HCT116 (cell line): Measurements from ENCODE around the gene TSLP. TPM values are rescaled to one million over a fixed set of nuclear protein-coding genes. Genes with fewer than 3 reads are reported as not detected.

Experiments
- ATAC-seq: fragments of 200-7000 bp; cut with Tn5 transposase; 2 replicates; pipeline ENCODE4 v1.9.1; 2020; ENCODE audit warnings: mild to moderate bottlenecking, moderate library complexity
- BruUV-seq: library from RNA; stranded (reverse); fragments of 400-500 nt; replicated peaks from 2 replicates; lab custom pipeline; 2021; lab: Mats Ljungman, UMichigan
- CTCF ChIA-PET: fragments of 300-600 bp; sonication (Branson Sonifier 250); formaldehyde crosslinking; loops from one replicate; lab custom pipeline; 2021; ENCODE audit warnings: antibody characterized with exemption; lab: Charles Lee
- POLR2A ChIA-PET: fragments of 300-600, 350-600 bp; sonication (Branson Sonifier 250); formaldehyde crosslinking; loops from one replicate; lab custom pipeline; 2021; ENCODE audit warnings: antibody characterized with exemption; lab: Charles Lee
- RAD21 ChIA-PET, 2 experiments: fragments of 300-600 bp; sonication (Branson Sonifier 250); formaldehyde crosslinking; loops; one replicate each; lab custom pipeline; 2023; ENCODE audit warnings: low total read pairs in 2 of 2; ENCODE audit not compliant: uncharacterized antibody in 2 of 2, unreplicated experiment in 2 of 2, low non-redundant PET in 1 of 2; lab: Charles Lee
- DNase-seq: peaks from one replicate; pipeline ENCODE4 v3.0.0-alpha.2; 2010; ENCODE audit warnings: low read depth, low spot score
- H2AFZ ChIP-seq: fragments of 200-600 bp; shearing (Covaris generic), sonication (generic); 2 replicates; pipeline ENCODE4 v1.6.1; 2017; ENCODE audit warnings: low read depth, mixed run types, mixed read lengths, antibody characterized with exemption, low read length; ENCODE audit not compliant: poor library complexity, severe bottlenecking
- H3K27ac ChIP-seq: 2 replicates; pipeline ENCODE4 v1.5.1; 2012; ENCODE audit warnings: low read depth, low read length
- H3K27me3 ChIP-seq: fragments of 200-600 bp; sonication (generic); 2 replicates; pipeline ENCODE4 v1.6.1; 2016; ENCODE audit warnings: mixed run types, low read length, mixed read lengths; ENCODE audit not compliant: insufficient read depth
- H3K36me3 ChIP-seq, 2 experiments: fragments of 200-500 bp in 1 of 2; fragments of 200-600 bp in 1 of 2; sonication (Bioruptor generic) in 1 of 2; sonication (generic) in 1 of 2; 2 replicates each; pipeline versions ENCODE4 v1.5.1 to v1.6.1; 2014 to 2016; ENCODE audit warnings: low read length in 2 of 2, inconsistent platforms in 1 of 2, mixed read lengths in 1 of 2, mixed run types in 1 of 2; ENCODE audit not compliant: insufficient read depth in 2 of 2, control insufficient read depth in 1 of 2
- H3K4me1 ChIP-seq, 2 experiments: fragments of 200-600 bp in 1 of 2; sonication (generic) in 1 of 2; 2 replicates each; pipeline versions ENCODE4 v1.5.1 to v1.6.1; 2012 to 2017; ENCODE audit warnings: low read length in 2 of 2, inconsistent platforms in 1 of 2, mild to moderate bottlenecking in 1 of 2, mixed read lengths in 1 of 2, mixed run types in 1 of 2, moderate library complexity in 1 of 2; ENCODE audit not compliant: insufficient read depth in 2 of 2, control insufficient read depth in 1 of 2
- H3K4me2 ChIP-seq: fragments of 200-600 bp; sonication (generic); 2 replicates; pipeline ENCODE4 v1.6.1; 2017; ENCODE audit warnings: mixed run types, low read length, mixed read lengths
- H3K4me3 ChIP-seq, 2 experiments: fragments of 200-600 bp in 1 of 2; sonication (generic) in 1 of 2; replicated peaks in 1 of 2; 2 replicates each; pipeline ENCODE4 v1.5.1; 2011 to 2016; ENCODE audit warnings: low read length in 2 of 2, control low read depth in 1 of 2, low read depth in 1 of 2, mild to moderate bottlenecking in 1 of 2, mixed read lengths in 1 of 2, mixed run types in 1 of 2
- H3K79me2 ChIP-seq: fragments of 200-600 bp; sonication (generic); 2 replicates; pipeline ENCODE4 v1.6.1; 2017; ENCODE audit warnings: mild to moderate bottlenecking, mixed run types, low read length, moderate library complexity, mixed read lengths; ENCODE audit not compliant: insufficient read depth
- H3K9ac ChIP-seq: fragments of 200-600 bp; sonication (generic); 2 replicates; pipeline ENCODE4 v1.6.1; 2016; ENCODE audit warnings: low read length, mixed read lengths
- H3K9me2 ChIP-seq: fragments of 200-600 bp; sonication (generic), shearing (Covaris generic); 2 replicates; pipeline ENCODE4 v1.6.1; 2017; ENCODE audit warnings: mixed run types, mild to moderate bottlenecking, moderate library complexity; ENCODE audit not compliant: insufficient read depth
- H3K9me3 ChIP-seq, 2 experiments: fragments of 200-500 bp in 1 of 2; fragments of 200-600 bp in 1 of 2; sonication (Bioruptor generic) in 1 of 2; sonication (generic) in 1 of 2; 2 replicates each; pipeline ENCODE4 v1.6.1; 2014 to 2017; ENCODE audit warnings: low read length in 2 of 2, mixed read lengths in 2 of 2, inconsistent platforms in 1 of 2, low read depth in 1 of 2, mild to moderate bottlenecking in 1 of 2, mixed run types in 1 of 2, moderate library complexity in 1 of 2; ENCODE audit not compliant: control insufficient read depth in 1 of 2, insufficient read depth in 1 of 2
- H4K20me1 ChIP-seq: fragments of 200-600 bp; sonication (generic), shearing (Covaris generic); 2 replicates; pipeline ENCODE4 v1.6.1; 2017; ENCODE audit warnings: mixed run types, mild to moderate bottlenecking, moderate library complexity; ENCODE audit not compliant: insufficient read depth
- CBX3 ChIP-seq: IDR thresholded peaks from 2 replicates; pipeline ENCODE4 v1.6.1; 2012; ENCODE audit warnings: low read depth
- CEBPB ChIP-seq: IDR thresholded peaks from 2 replicates; pipeline ENCODE4 v1.6.1; 2012; ENCODE audit warnings: low read depth
- CTCF ChIP-seq, 3 experiments: fragments of 200-600 bp in 1 of 3; sonication (generic) in 1 of 3; IDR thresholded peaks in 2 of 3; conservative IDR thresholded peaks in 1 of 3; 2 replicates each; pipeline ENCODE4 v1.5.1; 2012 to 2017; ENCODE audit warnings: low read depth in 2 of 3, low read length in 2 of 3, antibody characterized with exemption in 1 of 3, borderline replicate concordance in 1 of 3, control low read depth in 1 of 3, mild to moderate bottlenecking in 1 of 3, mixed read lengths in 1 of 3, mixed run types in 1 of 3, moderate library complexity in 1 of 3; ENCODE audit not compliant: insufficient read depth in 1 of 3
- EGR1 ChIP-seq: IDR thresholded peaks from 2 replicates; pipeline ENCODE4 v1.6.1; 2012; ENCODE audit warnings: low read depth
- ELF1 ChIP-seq: IDR thresholded peaks from 2 replicates; pipeline ENCODE4 v1.6.1; 2012; ENCODE audit warnings: low read depth, borderline replicate concordance
- EZH2 ChIP-seq: fragments of 200-600 bp; sonication (generic); IDR thresholded peaks from 2 replicates; pipeline ENCODE4 v1.6.1; 2017; ENCODE audit warnings: antibody characterized with exemption, mixed run types
- EZH2phosphoT487 ChIP-seq: fragments of 200-600 bp; IDR thresholded peaks from 2 replicates; pipeline ENCODE4 v1.6.1; 2018; ENCODE audit warnings: antibody characterized with exemption, borderline replicate concordance
- FOSL1 ChIP-seq: IDR thresholded peaks from 2 replicates; pipeline ENCODE4 v1.6.1; 2012; ENCODE audit warnings: low read depth
- JUND ChIP-seq: IDR thresholded peaks from 2 replicates; pipeline ENCODE4 v1.6.1; 2012
- MAX ChIP-seq: IDR thresholded peaks from 2 replicates; pipeline ENCODE4 v1.6.1; 2012
- RAD21 ChIP-seq: IDR thresholded peaks from 2 replicates; pipeline ENCODE4 v1.6.1; 2012; ENCODE audit warnings: low read depth, mild to moderate bottlenecking
- SIN3A ChIP-seq: IDR thresholded peaks from 2 replicates; pipeline ENCODE4 v1.6.1; 2012; ENCODE audit warnings: low read depth
- SP1 ChIP-seq: IDR thresholded peaks from 2 replicates; pipeline ENCODE4 v1.6.1; 2012; ENCODE audit warnings: low read depth
- TCF7L2 ChIP-seq: IDR thresholded peaks from 2 replicates; pipeline ENCODE4 v1.7.0; 2011; ENCODE audit warnings: borderline replicate concordance, inconsistent platforms; ENCODE audit not compliant: insufficient read depth, insufficient read length; ENCODE audit errors: extremely low read depth
- YY1 ChIP-seq: IDR thresholded peaks from 2 replicates; pipeline ENCODE4 v1.6.1; 2011; ENCODE audit warnings: low read length, low read depth, moderate library complexity, mild to moderate bottlenecking; ENCODE audit not compliant: insufficient replicate concordance; ENCODE audit errors: extremely low read depth
- ZBTB33 ChIP-seq: IDR thresholded peaks from 2 replicates; pipeline ENCODE4 v1.6.1; 2011; ENCODE audit warnings: mild to moderate bottlenecking, low read length, moderate library complexity; ENCODE audit not compliant: insufficient replicate concordance; ENCODE audit errors: extremely low read depth
- ZFX ChIP-seq: fragments of 450-650 bp; IDR thresholded peaks from 2 replicates; pipeline ENCODE4 v1.6.1; 2017
- ZNF274 ChIP-seq: fragments of 200-500 bp; sonication (Bioruptor generic); IDR thresholded peaks from 2 replicates; pipeline ENCODE4 v1.6.1; 2014; ENCODE audit warnings: mild to moderate bottlenecking, low read depth, low read length, inconsistent platforms
- intact Hi-C: fragments of 100-400 bp; cut with micrococcal nuclease; formaldehyde crosslinking; loops from 2 replicates; pipeline ENCODE4 v1.10.0; 2022
- total RNA-seq: library from RNA; stranded (reverse); gene quantifications from one replicate; pipeline ENCODE4 v1.2.1, GENCODE V29; 2021; ENCODE audit not compliant: unreplicated experiment
- TF ChIP-seq, protein P1 (sequence below): IDR thresholded peaks from 2 replicates; pipeline ENCODE4 v1.6.1; 2012
- TF ChIP-seq, protein P2 (sequence below): IDR thresholded peaks from 2 replicates; pipeline ENCODE4 v1.6.1; 2012; ENCODE audit warnings: low read depth

TSLP gene
- total RNA-seq, 1 experiment from 2014 or later: 0.34 TPM

- Histone ChIP-seq H2AFZ (no peak overlapping the region), H3K9me3 (no peaks in the 10 kb centered on the region), H4K20me1 (peaks cover 4% of the 10 kb centered on the region; the same call in 1 of the 2 replicates), H3K4me3 (no peak overlapping the region), H3K4me2 (no peak overlapping the region), H3K9ac (no peak overlapping the region), H3K79me2 (peaks cover 52% of the 10 kb centered on the region), H3K4me1 (no peaks in the 10 kb centered on the region), H3K36me3 (peaks cover 36 to 53% of the 10 kb centered on the region in 2 experiments), H3K27ac (no peak overlapping the region), H3K9me2 (no peaks in the 10 kb centered on the region), H3K27me3 (no peaks in the 10 kb centered on the region)
- BruUV-seq: no TSS peak
- DNase-seq (no peak), ATAC-seq (no peak)
- ChIA-PET RAD21 (no interaction called here), POLR2A (no interaction called here), CTCF (no interaction called here)
- intact Hi-C loops: no loop called here
- TF ChIP-seq EGR1 (no peak), TCF7L2 (no peak), RAD21 (no peak), CEBPB (no peak), ZNF274 (no peak), SP1 (no peak), FOSL1 (no peak), EZH2 (no peak), ZBTB33 (no peak), CBX3 (no peak), EZH2phosphoT487 (no peak), JUND (no peak), ELF1 (no peak), CTCF (IDR thresholded peaks at IDR 0.05 in 2 of 3, conservative IDR thresholded peaks at IDR 0.05 in 1 of 3; ENCODE audit: borderline replicate concordance in 1 of 3, insufficient read depth in 1 of 3, low read depth in 2 of 3, low read length in 2 of 3) (no peak), YY1 (no peak), SIN3A (no peak), MAX (no peak), ZFX (no peak)
- TF ChIP-seq, protein P1, sequence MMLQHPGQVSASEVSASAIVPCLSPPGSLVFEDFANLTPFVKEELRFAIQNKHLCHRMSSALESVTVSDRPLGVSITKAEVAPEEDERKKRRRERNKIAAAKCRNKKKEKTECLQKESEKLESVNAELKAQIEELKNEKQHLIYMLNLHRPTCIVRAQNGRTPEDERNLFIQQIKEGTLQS: no peak
- TF ChIP-seq, protein P2, sequence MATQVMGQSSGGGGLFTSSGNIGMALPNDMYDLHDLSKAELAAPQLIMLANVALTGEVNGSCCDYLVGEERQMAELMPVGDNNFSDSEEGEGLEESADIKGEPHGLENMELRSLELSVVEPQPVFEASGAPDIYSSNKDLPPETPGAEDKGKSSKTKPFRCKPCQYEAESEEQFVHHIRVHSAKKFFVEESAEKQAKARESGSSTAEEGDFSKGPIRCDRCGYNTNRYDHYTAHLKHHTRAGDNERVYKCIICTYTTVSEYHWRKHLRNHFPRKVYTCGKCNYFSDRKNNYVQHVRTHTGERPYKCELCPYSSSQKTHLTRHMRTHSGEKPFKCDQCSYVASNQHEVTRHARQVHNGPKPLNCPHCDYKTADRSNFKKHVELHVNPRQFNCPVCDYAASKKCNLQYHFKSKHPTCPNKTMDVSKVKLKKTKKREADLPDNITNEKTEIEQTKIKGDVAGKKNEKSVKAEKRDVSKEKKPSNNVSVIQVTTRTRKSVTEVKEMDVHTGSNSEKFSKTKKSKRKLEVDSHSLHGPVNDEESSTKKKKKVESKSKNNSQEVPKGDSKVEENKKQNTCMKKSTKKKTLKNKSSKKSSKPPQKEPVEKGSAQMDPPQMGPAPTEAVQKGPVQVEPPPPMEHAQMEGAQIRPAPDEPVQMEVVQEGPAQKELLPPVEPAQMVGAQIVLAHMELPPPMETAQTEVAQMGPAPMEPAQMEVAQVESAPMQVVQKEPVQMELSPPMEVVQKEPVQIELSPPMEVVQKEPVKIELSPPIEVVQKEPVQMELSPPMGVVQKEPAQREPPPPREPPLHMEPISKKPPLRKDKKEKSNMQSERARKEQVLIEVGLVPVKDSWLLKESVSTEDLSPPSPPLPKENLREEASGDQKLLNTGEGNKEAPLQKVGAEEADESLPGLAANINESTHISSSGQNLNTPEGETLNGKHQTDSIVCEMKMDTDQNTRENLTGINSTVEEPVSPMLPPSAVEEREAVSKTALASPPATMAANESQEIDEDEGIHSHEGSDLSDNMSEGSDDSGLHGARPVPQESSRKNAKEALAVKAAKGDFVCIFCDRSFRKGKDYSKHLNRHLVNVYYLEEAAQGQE: no peak
These were observed 40.4 kb downstream of the TSLP start for GRCh38 chr5:111111956-111112355.
